ENCODE results near the gene PRR15L. TPM values are rescaled to one million over a fixed set of nuclear protein-coding genes. Genes with fewer than 3 reads are reported as not detected.
"Not testable (repeated sequence)": the region's sequence is repeated elsewhere in the genome, so short reads cannot be mapped to it uniquely, and the experiment has no call there.

PRR15L gene
- total RNA-seq, 1 experiment from 2014 or later: not detected

- DNase-seq (ENCODE audit: extremely low read depth, low read depth): peak; percentile 98
Measured at GRCh38 chr17:47941246-47942095, 16.2 kb downstream of the PRR15L start, which contains the start of gene PNPO. Gene PNPO, plus strand, starts transcription at chr17:47941571. Its CDS starts 105 bp downstream, at chr17:47941676.

- DNase-seq (ENCODE audit: extremely low read depth, low read depth): no peak
Measured at GRCh38 chr17:47937941-47938340, 19.7 kb downstream of the PRR15L start.

GRCh38 chr17:47935961-47936360 is 21.7 kb downstream of the PRR15L start:
- DNase-seq (ENCODE audit: extremely low read depth, low read depth): peak; percentile 25

GRCh38 chr17:47935468-47935867 is 22.2 kb downstream of the PRR15L start:
- not testable (repeated sequence) for DNase-seq (ENCODE audit: extremely low read depth, low read depth)

- DNase-seq (ENCODE audit: extremely low read depth, low read depth): no peak
Measured at GRCh38 chr17:47934856-47935255, 22.8 kb downstream of the PRR15L start.

- DNase-seq (ENCODE audit: extremely low read depth, low read depth): no peak
Measured at GRCh38 chr17:47931848-47932247, 25.8 kb downstream of the PRR15L start.

GRCh38 chr17:47929218-47930000 is 28.3 kb downstream of the PRR15L start:
- DNase-seq (ENCODE audit: extremely low read depth, low read depth): no peak

GRCh38 chr17:47928415-47928814 is 29.3 kb downstream of the PRR15L start:
- DNase-seq (ENCODE audit: extremely low read depth, low read depth): no peak

- no peak for DNase-seq (ENCODE audit: extremely low read depth, low read depth)
Measured at GRCh38 chr17:47927821-47928400, 29.8 kb downstream of the PRR15L start.

GRCh38 chr17:47925678-47925988 is 32.0 kb downstream of the PRR15L start:
- DNase-seq (ENCODE audit: extremely low read depth, low read depth): no peak

GRCh38 chr17:47924785-47925677 is 32.7 kb downstream of the PRR15L start:
- DNase-seq (ENCODE audit: extremely low read depth, low read depth): no peak

GRCh38 chr17:47919889-47920288 is 37.8 kb downstream of the PRR15L start:
- DNase-seq (ENCODE audit: extremely low read depth, low read depth): not testable (repeated sequence)

GRCh38 chr17:47918991-47919390 is 38.7 kb downstream of the PRR15L start:
- no peak for DNase-seq (ENCODE audit: extremely low read depth, low read depth)

- DNase-seq (ENCODE audit: extremely low read depth, low read depth): no peak
Measured at GRCh38 chr17:47918006-47918405, 39.7 kb downstream of the PRR15L start.

- DNase-seq (ENCODE audit: extremely low read depth, low read depth): no peak
Measured at GRCh38 chr17:47917581-47917980, 40.1 kb downstream of the PRR15L start.

GRCh38 chr17:47916489-47917208 is 41.0 kb downstream of the PRR15L start:
- DNase-seq (ENCODE audit: extremely low read depth, low read depth): no peak

GRCh38 chr17:47915776-47916398 is 41.8 kb downstream of the PRR15L start:
- DNase-seq (ENCODE audit: extremely low read depth, low read depth): no peak

GRCh38 chr17:47914306-47914948 is 43.3 kb downstream of the PRR15L start:
- DNase-seq (ENCODE audit: extremely low read depth, low read depth): no peak

GRCh38 chr17:47913050-47913449 is 44.6 kb downstream of the PRR15L start:
- DNase-seq (ENCODE audit: extremely low read depth, low read depth): no peak
